ENCODE results near the gene GLIS1.

Gene GLIS1

DNA sequence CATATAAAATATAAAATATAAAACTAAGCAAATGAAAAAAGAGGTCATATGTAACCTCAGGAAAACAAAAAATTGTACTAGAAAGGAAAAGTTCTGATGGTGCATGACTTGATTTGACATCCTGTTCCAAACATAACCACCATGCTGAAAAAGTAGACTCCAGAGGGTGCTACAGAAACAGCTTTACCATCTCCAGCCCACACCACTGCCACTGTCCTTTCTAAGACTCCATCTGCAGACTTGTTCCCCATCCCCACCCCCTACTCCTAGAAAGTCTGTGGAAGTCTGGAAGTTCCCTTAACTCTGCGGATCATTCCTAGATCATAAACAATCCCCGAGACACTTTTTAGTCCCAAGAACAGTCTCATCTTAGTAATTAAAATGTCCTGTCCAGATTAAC is 20.5 kb downstream of the GLIS1 start:
- no peak for DNase-seq (ENCODE audit: low spot score)
- Mint-ChIP-seq H3K27me3 (ENCODE audit: low read depth) (peaks cover 6% of the 10 kb centered on the region), H3K4me1 (ENCODE audit: low read depth) (no peaks in the 10 kb centered on the region), H3K36me3 (ENCODE audit: low read depth) (no peaks in the 10 kb centered on the region), H3K4me3 (no peak overlapping the region), H3K9me3 (no peaks in the 10 kb centered on the region), H3K27ac (no peak overlapping the region)

DNA sequence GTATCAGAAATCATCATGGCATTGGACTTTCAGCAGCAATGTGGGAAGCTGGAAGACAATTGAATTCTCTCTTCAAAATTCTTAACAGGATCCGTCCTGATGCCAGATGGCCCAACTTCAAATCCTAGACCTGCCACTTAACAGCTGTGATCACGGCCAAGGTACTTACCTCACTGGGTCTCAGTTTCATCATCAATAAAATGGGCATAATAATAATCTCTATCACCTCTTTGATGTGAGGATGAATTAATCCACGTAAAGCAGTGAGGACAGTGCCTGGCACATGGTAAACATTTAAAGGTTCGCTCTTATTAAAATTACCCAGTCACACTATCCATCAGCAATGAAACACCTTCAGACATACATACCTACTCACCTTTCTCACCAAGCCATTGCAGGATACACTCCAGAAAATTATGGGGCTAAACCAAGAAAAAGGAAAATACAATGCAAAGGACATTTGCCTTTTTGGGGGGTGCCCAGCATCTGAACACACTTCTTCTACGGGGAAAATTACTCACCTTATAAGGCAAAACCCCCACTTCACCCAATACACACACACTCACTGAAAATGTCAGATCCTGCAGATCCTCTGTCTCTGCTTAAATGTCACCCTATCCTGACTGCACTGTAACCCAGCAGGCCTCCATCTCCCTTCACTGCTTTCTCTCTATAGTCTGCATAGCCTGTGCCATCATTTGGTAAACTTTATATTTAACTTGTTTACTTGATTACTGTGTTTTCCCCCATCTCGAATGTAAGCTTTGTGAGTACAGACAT is 21.7 kb downstream of the GLIS1 start:
- DNase-seq (ENCODE audit: low spot score) = no peak
- H3K36me3 Mint-ChIP-seq (ENCODE audit: low read depth) = no peaks in the 10 kb centered on the region
- H3K27me3 Mint-ChIP-seq (ENCODE audit: low read depth) = peaks cover 6% of the 10 kb centered on the region
- H3K4me3 Mint-ChIP-seq = no peak overlapping the region
- no peaks in the 10 kb centered on the region for H3K4me1 Mint-ChIP-seq (ENCODE audit: low read depth)
- H3K9me3 Mint-ChIP-seq = no peaks in the 10 kb centered on the region
- no peak overlapping the region for H3K27ac Mint-ChIP-seq

DNA sequence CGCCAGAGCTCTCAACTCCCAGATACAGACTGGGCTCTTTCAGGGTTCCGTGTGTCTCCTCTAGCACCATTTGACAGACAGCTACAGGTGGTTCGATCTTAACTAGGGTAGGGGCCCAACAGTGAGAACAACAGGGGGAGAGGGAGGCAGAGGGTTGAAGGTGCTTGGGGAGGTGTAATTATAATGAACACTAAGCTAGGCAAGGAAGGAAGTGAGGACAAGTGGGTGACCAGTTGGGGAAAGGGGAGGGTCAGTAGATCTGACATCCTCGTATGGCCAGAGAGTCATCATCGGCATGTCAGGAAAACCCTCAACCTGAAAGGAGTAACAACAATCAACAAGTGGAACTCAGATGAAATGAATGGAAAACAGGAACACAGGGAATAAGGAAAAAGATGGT is 22.8 kb downstream of the GLIS1 start:
- no peak overlapping the region for H3K27ac Mint-ChIP-seq
- no peaks in the 10 kb centered on the region for H3K9me3 Mint-ChIP-seq
- no peak overlapping the region for H3K4me3 Mint-ChIP-seq
- no peak for DNase-seq (ENCODE audit: low spot score)
- no peaks in the 10 kb centered on the region for H3K36me3 Mint-ChIP-seq (ENCODE audit: low read depth)
- no peaks in the 10 kb centered on the region for H3K4me1 Mint-ChIP-seq (ENCODE audit: low read depth)
- peaks cover 6% of the 10 kb centered on the region for H3K27me3 Mint-ChIP-seq (ENCODE audit: low read depth)

DNA sequence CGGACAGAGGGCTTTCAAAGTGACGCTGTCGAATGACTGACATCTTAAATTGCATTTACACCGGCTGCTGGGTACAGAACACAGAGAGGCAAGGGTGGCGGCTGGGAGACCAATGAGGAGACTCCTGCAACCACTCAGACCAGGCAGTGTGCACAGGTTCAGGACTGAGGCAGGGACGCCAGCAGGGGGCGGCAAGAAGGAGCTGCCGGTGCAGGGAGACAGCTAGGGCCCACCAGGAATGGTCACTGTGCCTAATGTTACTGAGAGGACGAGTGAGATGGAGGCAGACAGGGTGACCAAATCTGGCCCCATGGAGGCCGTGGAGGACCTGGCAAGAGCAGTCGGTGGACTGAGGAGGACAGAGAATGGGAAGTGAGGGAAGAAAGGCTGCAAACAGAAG is 23.5 kb downstream of the GLIS1 start:
- Mint-ChIP-seq H3K27me3 (ENCODE audit: low read depth) (peaks cover 6% of the 10 kb centered on the region), H3K4me3 (no peak overlapping the region), H3K36me3 (ENCODE audit: low read depth) (no peaks in the 10 kb centered on the region), H3K27ac (no peak overlapping the region), H3K4me1 (ENCODE audit: low read depth) (no peaks in the 10 kb centered on the region), H3K9me3 (no peaks in the 10 kb centered on the region)
- DNase-seq (ENCODE audit: low spot score) = no peak

DNA sequence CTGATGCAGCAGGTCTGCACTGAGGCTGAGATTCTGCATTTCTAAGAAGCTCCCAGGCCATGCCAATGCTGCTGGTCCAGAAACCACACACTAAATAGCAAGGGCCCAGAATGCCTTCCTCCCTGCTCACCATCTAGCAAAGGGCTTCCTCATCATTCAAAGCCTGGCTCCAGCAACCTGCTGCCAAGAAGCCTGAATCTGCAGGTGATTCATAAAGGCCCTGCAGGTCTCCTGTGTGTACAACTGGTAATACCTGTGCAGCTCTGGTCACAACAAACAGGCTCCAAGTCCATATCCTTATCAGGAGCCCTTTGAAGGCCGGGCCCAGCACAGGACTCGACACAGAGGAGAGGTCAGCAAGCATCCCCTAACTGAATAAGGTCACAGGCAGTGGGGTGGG is 26.7 kb downstream of the GLIS1 start:
- H3K4me1 Mint-ChIP-seq (ENCODE audit: low read depth) = no peaks in the 10 kb centered on the region
- no peak overlapping the region for H3K27ac Mint-ChIP-seq
- no peaks in the 10 kb centered on the region for H3K9me3 Mint-ChIP-seq
- peaks cover 3% of the 10 kb centered on the region for H3K27me3 Mint-ChIP-seq (ENCODE audit: low read depth)
- DNase-seq (ENCODE audit: low spot score) = no peak
- no peak overlapping the region for H3K4me3 Mint-ChIP-seq
- no peaks in the 10 kb centered on the region for H3K36me3 Mint-ChIP-seq (ENCODE audit: low read depth)

DNA sequence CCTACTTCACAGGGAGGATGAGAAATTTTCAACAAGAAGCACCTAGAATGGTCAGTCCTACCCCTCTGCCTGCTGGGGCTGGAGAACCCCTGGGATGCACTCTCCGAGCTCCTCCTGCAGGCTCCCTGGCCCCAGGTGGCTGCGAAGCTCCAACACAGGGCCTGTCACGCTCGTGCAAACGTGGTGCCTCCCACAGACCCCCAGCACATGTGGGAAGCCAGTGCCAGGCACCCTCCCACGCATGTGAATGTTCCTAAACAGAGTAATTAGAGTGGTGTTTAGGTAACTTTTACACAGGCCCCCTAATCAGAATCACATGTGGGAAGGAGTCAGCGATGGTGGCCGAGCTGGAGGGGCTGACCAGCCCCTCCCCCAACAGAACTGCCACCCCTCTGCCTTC is 28.4 kb downstream of the GLIS1 start:
- Mint-ChIP-seq H3K36me3 (ENCODE audit: low read depth) (no peaks in the 10 kb centered on the region), H3K4me1 (ENCODE audit: low read depth) (no peaks in the 10 kb centered on the region), H3K27me3 (ENCODE audit: low read depth) (peaks cover 3% of the 10 kb centered on the region), H3K9me3 (no peaks in the 10 kb centered on the region), H3K27ac (no peak overlapping the region), H3K4me3 (no peak overlapping the region)
- DNase-seq (ENCODE audit: low spot score) = no peak

DNA sequence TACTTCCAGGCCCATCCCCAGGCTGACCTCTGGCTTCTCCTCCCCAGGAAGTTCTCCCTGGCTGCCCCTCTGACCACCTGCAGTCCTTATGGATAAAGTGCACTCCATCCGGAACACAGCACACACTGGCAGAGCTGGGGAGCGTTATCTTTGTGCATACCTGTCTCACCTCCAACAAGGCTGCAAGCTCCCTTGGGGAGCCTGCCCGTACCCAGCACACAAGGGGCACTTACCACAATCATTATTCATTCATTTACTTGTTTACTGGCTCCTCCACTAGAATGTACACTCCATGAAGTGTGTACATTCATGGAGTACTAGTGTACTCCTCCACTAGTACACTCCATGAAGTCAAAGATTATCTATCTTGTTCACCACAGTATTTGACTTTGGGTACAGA is 30.3 kb downstream of the GLIS1 start:
- Mint-ChIP-seq H3K9me3 (no peaks in the 10 kb centered on the region), H3K27ac (no peak overlapping the region), H3K27me3 (ENCODE audit: low read depth) (peaks cover 11% of the 10 kb centered on the region), H3K4me3 (no peak overlapping the region), H3K4me1 (ENCODE audit: low read depth) (no peaks in the 10 kb centered on the region), H3K36me3 (ENCODE audit: low read depth) (no peaks in the 10 kb centered on the region)
- DNase-seq (ENCODE audit: low spot score) = no peak

DNA sequence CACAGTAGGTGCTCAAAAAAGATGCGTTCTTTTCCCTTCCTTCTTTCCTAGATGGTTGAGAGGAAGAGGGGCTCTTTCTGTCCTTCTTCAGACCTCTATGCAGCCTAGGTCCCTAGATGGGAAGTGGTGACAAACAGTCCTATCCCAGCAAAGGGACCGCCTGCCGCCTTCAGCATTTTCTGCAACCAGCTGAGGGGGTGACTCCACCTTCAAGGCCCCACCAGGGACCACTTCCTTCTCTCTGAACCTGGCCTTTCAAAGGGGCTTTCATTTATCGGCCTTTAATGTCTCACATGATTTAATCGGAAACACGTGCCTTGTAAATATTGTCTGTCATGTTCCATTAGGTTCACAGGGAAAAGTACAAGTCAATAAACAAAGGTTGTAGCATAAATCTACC is 32.6 kb downstream of the GLIS1 start:
- Mint-ChIP-seq H3K27me3 (ENCODE audit: low read depth) (peaks cover 11% of the 10 kb centered on the region), H3K4me3 (no peak overlapping the region), H3K9me3 (no peaks in the 10 kb centered on the region), H3K4me1 (ENCODE audit: low read depth) (no peaks in the 10 kb centered on the region), H3K27ac (no peak overlapping the region), H3K36me3 (ENCODE audit: low read depth) (no peaks in the 10 kb centered on the region)
- DNase-seq (ENCODE audit: low spot score) = no peak

DNA sequence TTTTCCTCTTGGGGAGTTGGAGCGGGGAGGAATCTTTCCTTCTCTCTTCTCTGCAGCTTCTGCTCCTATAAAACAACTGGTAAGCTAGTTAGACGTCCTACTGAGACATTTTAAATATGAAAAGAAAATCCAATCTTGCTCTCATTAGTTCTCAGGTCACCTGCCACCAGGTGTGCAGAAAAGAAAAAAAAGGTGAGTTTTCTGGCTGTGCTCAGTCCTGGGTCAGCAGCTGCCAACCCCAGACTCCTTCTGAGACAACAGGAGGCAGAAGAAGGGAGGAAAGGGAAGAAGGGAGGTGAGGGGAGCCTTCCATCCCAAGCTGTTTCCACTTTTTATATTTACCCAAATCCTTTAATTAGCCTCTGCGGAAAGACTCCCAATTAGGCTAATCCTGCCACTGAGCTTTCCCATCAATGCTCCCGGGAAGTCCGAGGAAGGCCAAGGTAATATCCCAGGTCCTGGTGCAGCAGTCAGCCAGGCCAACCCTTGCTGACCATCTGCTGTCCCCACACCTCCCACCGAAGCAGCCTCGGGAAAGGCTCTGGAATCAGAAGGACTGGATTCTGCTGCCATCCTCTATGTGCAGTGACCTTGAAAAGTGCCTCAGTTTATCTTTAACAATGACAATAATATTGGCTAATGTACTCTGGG is 33.4 kb downstream of the GLIS1 start:
- peaks cover 11% of the 10 kb centered on the region for H3K27me3 Mint-ChIP-seq (ENCODE audit: low read depth)
- no peak overlapping the region for H3K27ac Mint-ChIP-seq
- no peak overlapping the region for H3K4me3 Mint-ChIP-seq
- H3K9me3 Mint-ChIP-seq = no peaks in the 10 kb centered on the region
- H3K4me1 Mint-ChIP-seq (ENCODE audit: low read depth) = no peaks in the 10 kb centered on the region
- H3K36me3 Mint-ChIP-seq (ENCODE audit: low read depth) = no peaks in the 10 kb centered on the region
- DNase-seq (ENCODE audit: low spot score) = no peak

DNA sequence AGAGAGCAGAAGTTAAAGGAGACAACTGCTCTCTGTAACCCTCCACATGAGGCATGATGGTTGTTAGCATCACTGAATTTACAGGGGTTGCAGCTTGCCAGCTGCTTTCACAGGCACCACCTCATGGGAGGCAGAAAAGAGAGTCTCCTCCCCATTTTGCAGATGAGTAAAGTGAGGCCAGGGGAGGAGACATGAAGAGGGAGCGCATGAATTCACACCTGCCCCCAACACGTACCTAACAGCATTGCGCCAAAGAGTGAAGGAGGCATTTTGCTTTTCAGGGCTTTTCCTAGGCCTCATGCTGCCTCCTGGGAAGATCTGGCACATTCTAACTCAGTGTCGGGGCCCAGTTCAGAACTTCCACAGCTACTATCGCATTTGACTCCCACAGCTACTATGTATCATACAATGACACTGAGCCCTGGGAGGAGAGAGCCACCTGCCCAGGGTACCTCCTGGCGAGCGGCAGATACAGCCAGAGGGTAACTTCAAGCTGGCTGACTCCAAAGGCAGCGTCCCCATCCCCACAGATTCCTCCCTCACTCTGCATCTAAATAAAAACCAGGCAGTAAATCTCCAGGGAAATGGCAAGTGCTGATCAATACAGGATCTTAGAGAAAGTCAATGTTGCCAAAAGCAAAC is 34.0 kb downstream of the GLIS1 start:
- H3K4me1 Mint-ChIP-seq (ENCODE audit: low read depth) = no peaks in the 10 kb centered on the region
- DNase-seq (ENCODE audit: low spot score) = no peak
- H3K9me3 Mint-ChIP-seq = no peaks in the 10 kb centered on the region
- no peaks in the 10 kb centered on the region for H3K36me3 Mint-ChIP-seq (ENCODE audit: low read depth)
- H3K27ac Mint-ChIP-seq = no peak overlapping the region
- peaks cover 11% of the 10 kb centered on the region for H3K27me3 Mint-ChIP-seq (ENCODE audit: low read depth)
- no peak overlapping the region for H3K4me3 Mint-ChIP-seq

DNA sequence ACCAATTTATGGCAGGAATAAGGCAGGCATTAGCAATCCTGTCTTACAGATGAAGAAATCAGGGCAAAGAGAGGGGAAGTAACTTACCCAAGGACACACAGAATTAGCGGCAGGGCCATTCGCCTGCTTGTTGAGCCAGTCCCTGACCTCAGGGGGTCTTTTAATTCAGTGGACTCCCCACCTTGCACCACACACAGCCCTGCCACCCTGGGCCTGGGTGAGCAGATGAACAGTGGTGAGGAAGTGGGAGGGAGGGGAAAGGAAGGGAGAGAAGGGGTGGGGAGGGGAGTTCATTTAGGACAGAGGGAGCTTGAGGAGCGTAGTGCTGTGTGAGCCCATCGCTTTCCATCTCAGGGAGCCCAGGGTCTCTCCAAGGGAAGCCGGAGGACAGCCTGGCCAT is 34.7 kb downstream of the GLIS1 start:
- no peak overlapping the region for H3K27ac Mint-ChIP-seq
- no peak overlapping the region for H3K4me3 Mint-ChIP-seq
- no peaks in the 10 kb centered on the region for H3K9me3 Mint-ChIP-seq
- H3K27me3 Mint-ChIP-seq (ENCODE audit: low read depth) = peaks cover 11% of the 10 kb centered on the region
- H3K36me3 Mint-ChIP-seq (ENCODE audit: low read depth) = no peaks in the 10 kb centered on the region
- DNase-seq (ENCODE audit: low spot score) = no peak
- H3K4me1 Mint-ChIP-seq (ENCODE audit: low read depth) = no peaks in the 10 kb centered on the region

DNA sequence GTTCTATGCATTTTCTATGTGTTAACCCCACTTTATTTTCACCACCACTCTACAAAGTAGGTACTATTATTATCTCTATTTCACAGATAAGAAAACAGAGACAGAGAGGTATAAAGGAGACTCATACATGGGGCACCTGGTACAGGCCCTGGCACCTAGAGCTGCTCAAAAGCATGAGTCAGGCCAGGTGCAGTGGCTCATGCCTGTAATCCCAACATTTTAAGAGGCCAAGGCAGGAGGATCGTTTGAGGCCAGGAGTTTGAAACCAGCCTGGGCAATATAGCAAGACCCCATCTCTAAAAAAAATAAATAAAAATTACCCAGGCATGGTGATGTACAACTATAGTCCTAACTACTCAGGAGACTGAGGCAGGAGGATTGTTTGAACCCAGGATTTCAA is 35.8 kb downstream of the GLIS1 start:
- Mint-ChIP-seq H3K4me1 (ENCODE audit: low read depth) (no peaks in the 10 kb centered on the region), H3K4me3 (no peak overlapping the region), H3K27me3 (ENCODE audit: low read depth) (peaks cover 11% of the 10 kb centered on the region), H3K36me3 (ENCODE audit: low read depth) (no peaks in the 10 kb centered on the region), H3K27ac (no peak overlapping the region), H3K9me3 (no peaks in the 10 kb centered on the region)
- no peak for DNase-seq (ENCODE audit: low spot score)

DNA sequence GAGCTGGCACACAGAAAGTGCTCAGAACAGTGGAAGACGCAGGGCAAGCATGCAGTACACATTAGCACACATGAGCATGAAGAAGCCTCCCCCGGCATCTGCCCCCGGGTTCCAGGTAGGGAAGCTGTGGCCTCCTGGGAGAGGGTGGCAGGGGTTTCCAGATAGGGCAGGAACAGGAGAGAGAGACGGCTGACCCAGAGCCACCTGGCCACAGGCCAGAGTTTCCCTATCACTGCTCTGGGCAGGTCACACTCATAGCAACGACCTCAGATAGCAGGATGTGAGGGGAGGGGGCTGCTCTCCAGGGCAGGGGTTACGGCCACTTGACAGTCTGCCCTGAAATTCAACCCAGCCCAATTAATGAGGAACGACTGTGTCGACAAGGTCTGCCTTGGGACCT is 36.6 kb downstream of the GLIS1 start:
- DNase-seq (ENCODE audit: low spot score) = no peak
- no peaks in the 10 kb centered on the region for H3K9me3 Mint-ChIP-seq
- no peak overlapping the region for H3K4me3 Mint-ChIP-seq
- peaks cover 11% of the 10 kb centered on the region for H3K27me3 Mint-ChIP-seq (ENCODE audit: low read depth)
- H3K27ac Mint-ChIP-seq = no peak overlapping the region
- no peaks in the 10 kb centered on the region for H3K4me1 Mint-ChIP-seq (ENCODE audit: low read depth)
- no peaks in the 10 kb centered on the region for H3K36me3 Mint-ChIP-seq (ENCODE audit: low read depth)

DNA sequence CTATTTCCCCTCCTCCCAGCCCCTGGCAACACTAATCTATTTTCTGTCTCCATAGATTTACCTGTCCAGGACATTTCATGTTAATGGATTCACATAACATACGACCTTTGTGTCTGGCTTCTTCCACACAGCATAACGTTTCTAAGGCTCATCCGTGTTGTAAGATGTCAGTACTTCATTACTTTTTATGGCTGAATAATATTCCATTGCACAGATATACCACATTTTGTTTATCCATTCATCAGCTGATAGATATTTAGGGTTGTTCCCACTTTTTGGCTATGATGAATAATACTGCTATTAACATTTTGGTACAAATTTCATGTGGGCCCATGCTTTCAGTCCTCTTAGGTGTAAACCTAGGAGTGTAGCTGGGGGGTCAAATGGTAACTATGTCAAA is 38.2 kb downstream of the GLIS1 start:
- DNase-seq (ENCODE audit: low spot score) = no peak
- Mint-ChIP-seq H3K27me3 (ENCODE audit: low read depth) (peaks cover 11% of the 10 kb centered on the region), H3K36me3 (ENCODE audit: low read depth) (no peaks in the 10 kb centered on the region), H3K4me1 (ENCODE audit: low read depth) (no peaks in the 10 kb centered on the region), H3K27ac (no peak overlapping the region), H3K4me3 (no peak overlapping the region), H3K9me3 (no peaks in the 10 kb centered on the region)

All from T-helper 2 cell treated with Interferon-gamma antibody and Interleukin-4, amounts not matched to agents 5 μg/mL and 100 μg/mL, for 36 hours (primary cell).